SJCRH30 (cell line): Measurements from ENCODE around the gene NPAS3. TPM values are rescaled to one million over a fixed set of nuclear protein-coding genes. Genes with fewer than 3 reads are reported as not detected.

Experiments
- DNase-seq, 2 experiments: peaks; one replicate each; pipeline ENCODE4 v3.0.0-alpha.2; 2015 to 2020
- H3K27ac ChIP-seq: fragments of 250-450 bp; sonication (Bioruptor Pico); 2 replicates; pipeline ENCODE4 v1.5.1; 2020; ENCODE audit warnings: mild to moderate bottlenecking, moderate library complexity
- H3K27me3 ChIP-seq: fragments of 250-450 bp; sonication (Bioruptor Pico); 2 replicates; pipeline ENCODE4 v1.5.1; 2020; ENCODE audit warnings: mild to moderate bottlenecking, moderate library complexity
- H3K36me3 ChIP-seq: fragments of 250-450 bp; sonication (Bioruptor Pico); 2 replicates; pipeline ENCODE4 v1.5.1; 2020; ENCODE audit warnings: mild to moderate bottlenecking, moderate library complexity
- H3K4me1 ChIP-seq: fragments of 250-450 bp; sonication (Bioruptor Pico); 2 replicates; pipeline ENCODE4 v1.5.1; 2020; ENCODE audit warnings: mild to moderate bottlenecking, moderate library complexity
- H3K4me3 ChIP-seq: fragments of 250-450 bp; sonication (Bioruptor Pico); 2 replicates; pipeline ENCODE4 v1.5.1; 2020; ENCODE audit warnings: mild to moderate bottlenecking, moderate library complexity
- H3K9me3 ChIP-seq: fragments of 250-450 bp; sonication (Bioruptor Pico); replicated peaks from 2 replicates; pipeline ENCODE4 v1.5.1; 2020; ENCODE audit warnings: mild to moderate bottlenecking, moderate library complexity
- total RNA-seq: library from RNA; depleted of rRNA; stranded (reverse); fragments of >200 nt; shearing (Covaris generic); gene quantifications from 2 replicates; pipeline ENCODE4 v1.2.3, GENCODE V29; 2014

NPAS3 gene
- total RNA-seq, 1 experiment from 2014 or later: 1.8 TPM

- DNase-seq: no peak
Measured at GRCh38 chr14:33120341-33120740, 181.7 kb downstream of the NPAS3 start.

DNA sequence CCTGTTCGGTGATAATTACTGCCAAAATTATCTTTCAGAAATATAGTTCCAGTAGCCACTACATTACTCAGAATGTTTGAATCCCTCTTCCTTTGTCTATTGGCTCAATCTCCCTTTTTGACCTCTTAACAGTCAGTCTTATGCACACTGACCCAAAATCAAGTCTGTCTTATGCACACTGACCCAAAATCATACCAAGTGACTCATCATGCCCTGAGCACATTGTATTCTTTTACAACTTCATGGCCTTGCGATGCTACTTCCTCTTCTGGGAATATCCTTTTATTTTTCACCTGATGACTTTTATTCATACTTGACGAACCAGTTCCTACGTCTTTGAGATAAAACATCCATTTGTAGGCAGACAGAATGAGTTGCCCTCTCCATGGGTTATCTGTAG is 182.3 kb downstream of the NPAS3 start:
- peak overlapping the region; percentile 12; the same call in 1 of the 2 replicates for H3K27ac ChIP-seq
- H3K9me3 ChIP-seq: no peaks in the 10 kb centered on the region
- H3K36me3 ChIP-seq: no peaks in the 10 kb centered on the region
- H3K4me3 ChIP-seq: no peak overlapping the region
- peaks cover 33% of the 10 kb centered on the region for H3K4me1 ChIP-seq
- DNase-seq: no peak
- H3K27me3 ChIP-seq: no peaks in the 10 kb centered on the region

More at GRCh38 chr14:33120341-33120740, 181.7 kb downstream of the NPAS3 start:
- Histone ChIP-seq H3K27ac (peak overlapping the region; percentile 12; the same call in 1 of the 2 replicates), H3K4me1 (peaks cover 33% of the 10 kb centered on the region), H3K9me3 (no peaks in the 10 kb centered on the region), H3K27me3 (no peaks in the 10 kb centered on the region), H3K4me3 (no peak overlapping the region), H3K36me3 (no peaks in the 10 kb centered on the region)

GRCh38 chr14:33123281-33123680 is 184.6 kb downstream of the NPAS3 start:
- H3K36me3 ChIP-seq: no peaks in the 10 kb centered on the region
- DNase-seq: peak; percentile 58 to 75
- peak overlapping the region; percentile 36 for H3K27ac ChIP-seq
- no peak overlapping the region for H3K4me3 ChIP-seq
- peaks cover 37% of the 10 kb centered on the region for H3K4me1 ChIP-seq
- H3K27me3 ChIP-seq: no peaks in the 10 kb centered on the region
- no peaks in the 10 kb centered on the region for H3K9me3 ChIP-seq

DNA sequence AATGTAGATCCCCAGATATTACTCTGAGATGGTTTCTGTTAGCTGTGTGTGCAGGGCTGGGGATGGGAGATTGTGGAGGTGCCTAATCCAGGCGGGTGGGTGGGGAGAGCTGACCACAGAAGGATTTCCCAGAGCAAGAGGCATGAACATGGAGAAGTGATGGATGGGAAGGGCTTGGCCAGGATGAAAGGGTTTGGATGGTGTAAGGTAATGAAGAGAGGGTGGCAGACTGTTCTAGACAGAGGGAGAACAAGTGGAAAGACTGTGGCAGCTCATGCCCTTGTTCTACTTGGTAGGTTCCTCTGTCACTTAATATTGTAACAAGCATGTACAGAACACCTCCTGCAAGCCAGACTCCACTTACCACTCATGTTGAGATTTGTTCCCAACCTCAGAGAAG is 187.8 kb downstream of the NPAS3 start:
- no peaks in the 10 kb centered on the region for H3K9me3 ChIP-seq
- DNase-seq: no peak
- H3K27me3 ChIP-seq: no peaks in the 10 kb centered on the region
- H3K4me1 ChIP-seq: peaks cover 22% of the 10 kb centered on the region
- no peak overlapping the region for H3K27ac ChIP-seq
- H3K36me3 ChIP-seq: no peaks in the 10 kb centered on the region
- H3K4me3 ChIP-seq: no peak overlapping the region

DNA sequence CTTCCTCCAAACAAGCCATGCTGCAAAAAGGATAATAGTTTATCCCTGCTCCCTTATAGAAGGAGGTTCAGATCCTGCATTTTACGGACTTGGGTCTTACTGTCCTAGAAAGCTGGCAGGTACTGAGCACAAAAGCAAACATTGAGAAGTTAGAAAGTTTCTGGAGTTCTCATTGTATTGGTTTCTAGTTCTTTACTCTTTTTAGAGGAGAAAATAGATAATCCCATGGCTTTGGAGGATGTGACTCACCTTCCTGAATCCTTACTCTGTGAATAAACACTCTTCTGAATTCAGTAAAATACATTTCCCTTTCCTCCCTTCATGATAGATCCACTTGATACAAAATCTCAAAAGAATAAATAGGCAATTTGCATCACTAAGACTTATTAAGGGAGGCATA is 188.9 kb downstream of the NPAS3 start:
- H3K36me3 ChIP-seq: no peaks in the 10 kb centered on the region

GRCh38 chr14:33131801-33132200 is 193.1 kb downstream of the NPAS3 start:
- DNase-seq: peak; percentile 63 to 88
- no peak overlapping the region for H3K4me3 ChIP-seq
- no peaks in the 10 kb centered on the region for H3K9me3 ChIP-seq
- H3K27me3 ChIP-seq: no peaks in the 10 kb centered on the region
- H3K4me1 ChIP-seq: peaks cover 17% of the 10 kb centered on the region
- no peaks in the 10 kb centered on the region for H3K36me3 ChIP-seq
- peak overlapping the region; percentile 47 for H3K27ac ChIP-seq

More for the DNA sequence above, 188.9 kb downstream of the NPAS3 start:
- Histone ChIP-seq H3K9me3 (no peaks in the 10 kb centered on the region), H3K27ac (no peak overlapping the region), H3K4me3 (no peak overlapping the region), H3K27me3 (no peaks in the 10 kb centered on the region), H3K4me1 (peaks cover 31% of the 10 kb centered on the region)
- DNase-seq: peak in 1 of 2 experiments; percentile 13

GRCh38 chr14:33134162-33134561 is 195.5 kb downstream of the NPAS3 start:
- Histone ChIP-seq H3K27me3 (no peaks in the 10 kb centered on the region), H3K4me3 (no peak overlapping the region), H3K36me3 (no peaks in the 10 kb centered on the region), H3K9me3 (no peaks in the 10 kb centered on the region), H3K4me1 (peaks cover 11% of the 10 kb centered on the region), H3K27ac (no peak overlapping the region)
- DNase-seq: no peak

DNA sequence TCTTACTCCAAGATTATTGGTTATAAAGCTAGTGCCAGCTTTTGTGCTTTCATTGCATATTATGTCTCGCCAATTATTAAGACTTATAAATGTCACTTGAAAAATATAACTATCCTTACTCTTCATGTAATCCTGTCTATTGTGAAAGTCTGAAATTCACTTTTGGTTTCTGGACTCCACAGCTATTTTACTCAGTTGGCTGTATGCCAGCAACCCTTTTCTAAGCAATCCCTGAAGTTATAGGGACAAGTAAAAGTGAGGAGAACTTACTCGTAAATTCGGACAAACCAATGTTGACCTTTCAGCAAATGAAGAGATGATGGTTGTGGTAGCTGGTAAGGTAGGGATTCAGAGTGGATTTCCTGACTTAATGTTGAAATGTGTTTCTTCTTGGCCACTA is 196.3 kb downstream of the NPAS3 start:
- H3K36me3 ChIP-seq: no peaks in the 10 kb centered on the region
- no peaks in the 10 kb centered on the region for H3K27me3 ChIP-seq
- H3K4me1 ChIP-seq: peaks cover 11% of the 10 kb centered on the region
- no peak overlapping the region for H3K4me3 ChIP-seq
- H3K9me3 ChIP-seq: no peaks in the 10 kb centered on the region
- no peak overlapping the region for H3K27ac ChIP-seq
- peak in 1 of 2 experiments; percentile 35 for DNase-seq

- Histone ChIP-seq H3K9me3 (no peaks in the 10 kb centered on the region), H3K4me3 (no peak overlapping the region), H3K27me3 (no peaks in the 10 kb centered on the region), H3K27ac (peak overlapping the region; percentile 22; the same call in 1 of the 2 replicates), H3K36me3 (no peaks in the 10 kb centered on the region), H3K4me1 (peaks cover 12% of the 10 kb centered on the region; the same call in 1 of the 2 replicates)
- peak; percentile 39 to 78 for DNase-seq
Measured at GRCh38 chr14:33150666-33151428, 212.2 kb downstream of the NPAS3 start.

DNA sequence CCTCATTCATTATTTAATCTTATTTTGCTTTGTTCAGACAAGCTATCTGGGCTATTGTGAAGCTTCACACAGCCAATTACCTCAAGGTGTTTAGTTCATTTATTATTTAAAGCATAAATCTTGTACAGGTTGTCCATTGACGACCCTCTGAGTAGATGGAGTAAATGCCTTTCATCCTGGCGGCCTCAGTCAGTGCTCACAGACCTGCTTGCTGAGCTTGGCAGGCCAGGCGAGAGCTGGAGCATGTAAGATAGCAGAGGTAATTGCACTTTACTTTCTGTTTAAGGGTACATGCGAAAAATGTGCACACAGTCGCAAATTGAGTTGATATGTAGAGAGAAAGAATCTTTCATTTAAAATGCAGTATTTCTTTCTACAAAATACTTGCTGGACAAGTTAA is 224.4 kb downstream of the NPAS3 start:
- H3K4me1 ChIP-seq: peaks cover 22% of the 10 kb centered on the region; the same call in 1 of the 2 replicates
- no peaks in the 10 kb centered on the region for H3K9me3 ChIP-seq
- no peak overlapping the region for H3K27ac ChIP-seq
- no peaks in the 10 kb centered on the region for H3K27me3 ChIP-seq
- H3K36me3 ChIP-seq: no peaks in the 10 kb centered on the region
- DNase-seq: no peak
- no peak overlapping the region for H3K4me3 ChIP-seq

DNA sequence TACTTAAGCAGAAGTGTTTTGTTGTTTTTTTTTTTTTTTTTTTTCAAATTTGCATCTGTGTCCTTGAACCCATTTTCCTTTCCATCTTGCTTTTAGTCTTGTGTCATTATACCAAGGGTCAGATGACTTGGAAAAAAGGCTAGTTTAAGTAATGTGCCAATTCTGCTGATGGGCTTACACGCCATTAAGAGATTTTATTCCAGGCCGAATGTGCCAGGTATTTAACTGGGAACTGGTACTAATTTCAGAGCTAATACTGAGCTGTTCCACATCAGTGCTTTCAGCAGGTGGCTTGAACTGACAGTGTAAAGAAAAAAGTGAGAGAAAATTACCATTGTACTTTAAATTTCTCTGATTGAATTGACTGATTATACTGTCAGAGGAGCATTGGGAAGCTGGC is 224.9 kb downstream of the NPAS3 start:
- H3K4me3 ChIP-seq: no peak overlapping the region

GRCh38 chr14:33165144-33165925 is 226.7 kb downstream of the NPAS3 start:
- Histone ChIP-seq H3K4me1 (peaks cover 22% of the 10 kb centered on the region; the same call in 1 of the 2 replicates), H3K27ac (peak overlapping the region; percentile 53), H3K4me3 (peak overlapping the region; percentile 14; the same call in 1 of the 2 replicates), H3K27me3 (no peaks in the 10 kb centered on the region), H3K36me3 (no peaks in the 10 kb centered on the region), H3K9me3 (no peaks in the 10 kb centered on the region)
- peak; percentile 72 to 85 for DNase-seq

More for the DNA sequence above, 224.9 kb downstream of the NPAS3 start:
- DNase-seq: no peak
- Histone ChIP-seq H3K36me3 (no peaks in the 10 kb centered on the region), H3K27ac (no peak overlapping the region), H3K27me3 (no peaks in the 10 kb centered on the region), H3K9me3 (no peaks in the 10 kb centered on the region), H3K4me1 (peaks cover 22% of the 10 kb centered on the region; the same call in 1 of the 2 replicates)

DNA sequence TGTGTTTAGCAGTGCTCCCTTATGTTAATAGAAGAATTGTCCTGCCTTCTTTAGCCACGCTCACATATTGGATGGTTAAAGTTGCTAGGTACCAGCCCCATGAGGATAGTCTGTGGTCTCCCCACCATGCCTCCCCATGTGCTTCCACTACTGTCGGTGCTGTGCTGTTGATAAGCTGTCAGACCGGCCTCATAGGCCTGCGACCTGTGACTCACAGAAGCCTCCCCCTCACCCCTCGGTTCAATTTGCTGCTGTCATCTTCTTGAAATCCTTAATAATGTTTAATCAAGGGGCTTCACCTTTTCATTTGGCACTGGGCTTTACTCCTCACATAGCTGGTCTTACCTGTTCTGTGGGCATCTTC is 227.2 kb downstream of the NPAS3 start:
- peak overlapping the region; percentile 53; the same call in 1 of the 2 replicates for H3K27ac ChIP-seq
- H3K4me1 ChIP-seq: peaks cover 22% of the 10 kb centered on the region; the same call in 1 of the 2 replicates
- no peaks in the 10 kb centered on the region for H3K9me3 ChIP-seq
- H3K36me3 ChIP-seq: no peaks in the 10 kb centered on the region
- H3K4me3 ChIP-seq: no peak overlapping the region
- no peaks in the 10 kb centered on the region for H3K27me3 ChIP-seq
- no peak for DNase-seq

DNA sequence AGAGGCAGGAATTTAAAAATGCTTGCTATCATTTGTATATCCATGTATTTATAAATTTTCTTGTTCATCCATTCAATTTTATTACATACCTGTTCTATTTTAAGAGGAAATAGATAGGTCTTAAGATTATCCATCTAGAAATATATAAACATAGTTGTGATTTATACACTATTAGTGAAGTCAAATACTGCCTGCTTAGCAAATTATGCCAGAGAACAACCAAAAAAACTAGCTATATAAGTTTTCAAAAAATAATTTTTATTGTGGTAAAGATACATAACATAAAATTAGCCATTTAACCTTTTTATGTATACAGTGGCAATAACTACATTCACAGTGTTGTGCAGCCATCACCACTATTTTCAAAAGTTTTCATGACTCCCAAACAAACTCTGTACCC is 237.3 kb downstream of the NPAS3 start:
- Histone ChIP-seq H3K4me1 (peaks cover 8% of the 10 kb centered on the region; the same call in 1 of the 2 replicates), H3K9me3 (no peaks in the 10 kb centered on the region), H3K27ac (no peak overlapping the region), H3K27me3 (no peaks in the 10 kb centered on the region), H3K4me3 (no peak overlapping the region), H3K36me3 (no peaks in the 10 kb centered on the region)
- no peak for DNase-seq

DNA sequence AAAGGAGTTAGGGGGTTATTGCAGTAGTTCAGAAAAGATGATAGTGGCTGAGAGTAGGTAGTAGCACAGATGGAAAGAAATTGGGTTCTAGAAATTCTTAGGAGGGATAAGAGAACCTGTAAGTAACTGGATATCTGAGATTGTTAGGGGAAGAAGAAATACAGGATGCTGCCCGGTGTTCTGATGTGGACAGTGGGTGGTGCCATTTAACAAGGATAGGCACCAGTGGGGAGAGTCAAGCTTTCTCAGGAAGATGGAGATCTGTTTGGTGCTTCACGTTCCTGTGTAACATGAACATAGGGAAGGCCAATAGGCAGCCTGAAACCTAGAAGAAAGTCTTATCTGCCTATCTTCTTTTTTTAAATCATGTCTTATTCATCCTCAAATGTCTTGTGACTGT is 245.9 kb downstream of the NPAS3 start:
- peaks cover 2% of the 10 kb centered on the region; the same call in 1 of the 2 replicates for H3K4me1 ChIP-seq
- no peaks in the 10 kb centered on the region for H3K9me3 ChIP-seq
- no peak overlapping the region for H3K27ac ChIP-seq
- no peaks in the 10 kb centered on the region for H3K36me3 ChIP-seq
- no peak overlapping the region for H3K4me3 ChIP-seq
- DNase-seq: peak; percentile 16 to 48
- no peaks in the 10 kb centered on the region for H3K27me3 ChIP-seq
